Endothelial cell of umbilical vein (primary cell): ENCODE measurements around the gene CLNK. TPM values are rescaled to one million over a fixed set of nuclear protein-coding genes. Genes with fewer than 3 reads are reported as not detected.

Experiments used
- BruUV-seq: library from RNA; stranded (reverse); fragments of 400-500 nt; replicated peaks from 2 replicates; lab custom pipeline; 2021; lab: Mats Ljungman, UMichigan
- CTCF ChIA-PET: fragments of 300-600, 350-600 bp; sonication (Branson Sonifier 250); formaldehyde crosslinking; loops from one replicate; lab custom pipeline; 2021; ENCODE audit warnings: antibody characterized with exemption, inconsistent platforms; lab: Charles Lee
- POLR2A ChIA-PET: fragments of 300-600, 350-600 bp; sonication (Branson Sonifier 250); formaldehyde crosslinking; loops from one replicate; lab custom pipeline; 2021; ENCODE audit warnings: antibody characterized with exemption, inconsistent platforms; lab: Charles Lee
- DNase-seq: peaks from one replicate; pipeline ENCODE4 v3.0.0-alpha.2; 2011; ENCODE audit warnings: low read depth, low spot score
- FAIRE-seq: peaks from 2 replicates; lab custom pipeline; 2011; peaks lifted over from hg19 to GRCh38; lab: Jason Lieb, UNC
- H2AFZ ChIP-seq: 2 replicates; pipeline ENCODE4 v1.6.0; 2012; ENCODE audit warnings: low read depth, low read length, control low read depth, inconsistent platforms
- H3K27ac ChIP-seq: 2 replicates; pipeline ENCODE4 v1.5.1; 2011; ENCODE audit warnings: low read depth, mild to moderate bottlenecking, control low read depth, low read length, moderate library complexity; ENCODE audit not compliant: insufficient read depth
- H3K27me3 ChIP-seq, 2 experiments: 2 replicates each; pipeline versions ENCODE4 v1.6.0 to v1.6.1; 2011; ENCODE audit warnings: low read length in 2 of 2, mixed read lengths in 1 of 2; ENCODE audit not compliant: control insufficient read depth in 2 of 2, insufficient read depth in 2 of 2
- H3K36me3 ChIP-seq, 2 experiments: 2 replicates in 1 of 2; 3 replicates in 1 of 2; pipeline ENCODE4 v1.5.1; 2011; ENCODE audit warnings: low read length in 2 of 2, mild to moderate bottlenecking in 1 of 2, moderate library complexity in 1 of 2; ENCODE audit not compliant: control insufficient read depth in 2 of 2, insufficient read depth in 2 of 2; ENCODE audit errors: extremely low read depth in 1 of 2
- H3K4me1 ChIP-seq: 3 replicates; pipeline ENCODE4 v1.5.1; 2011; ENCODE audit warnings: mild to moderate bottlenecking, low read length; ENCODE audit not compliant: control insufficient read depth, insufficient read depth; ENCODE audit errors: extremely low read depth
- H3K4me2 ChIP-seq: 2 replicates; pipeline ENCODE4 v1.6.1; 2011; ENCODE audit warnings: low read length, control low read depth, mixed read lengths; ENCODE audit not compliant: insufficient read depth
- H3K4me3 ChIP-seq, 3 experiments: fragments of 200-600 bp in 1 of 3; sonication (generic), shearing (Covaris generic) in 1 of 3; replicated peaks in 1 of 3; 2 replicates each; pipeline ENCODE4 v1.5.1; 2011 to 2016; ENCODE audit warnings: control low read depth in 3 of 3, low read length in 3 of 3, mild to moderate bottlenecking in 2 of 3, inconsistent platforms in 1 of 3, low read depth in 1 of 3, moderate library complexity in 1 of 3; ENCODE audit not compliant: insufficient read depth in 1 of 3
- H3K79me2 ChIP-seq: 2 replicates; pipeline ENCODE4 v1.6.0; 2012; ENCODE audit warnings: low read length, inconsistent platforms; ENCODE audit not compliant: control insufficient read depth, insufficient read depth
- H3K9ac ChIP-seq: replicated peaks from 2 replicates; pipeline ENCODE3; 2011; ENCODE audit warnings: low read length, control low read depth; ENCODE audit not compliant: insufficient read depth; ENCODE audit errors: extremely low read depth
- H3K9me1 ChIP-seq: replicated peaks from 3 replicates; pipeline ENCODE4 v1.6.0; 2011; ENCODE audit warnings: mild to moderate bottlenecking, low read length; ENCODE audit not compliant: control insufficient read depth, insufficient read depth; ENCODE audit errors: extremely low read depth
- H3K9me3 ChIP-seq: replicated peaks from 2 replicates; pipeline ENCODE4 v1.5.1; 2012; ENCODE audit warnings: low read length, inconsistent platforms; ENCODE audit not compliant: control insufficient read depth, insufficient read depth
- H4K20me1 ChIP-seq: replicated peaks from 2 replicates; pipeline ENCODE3; 2011; ENCODE audit warnings: mild to moderate bottlenecking, low read length; ENCODE audit not compliant: control insufficient read depth, insufficient read depth; ENCODE audit errors: extremely low read depth
- CTCF ChIP-seq, 2 donors: IDR thresholded peaks; 1 replicate in 1 of 2; 2 replicates in 1 of 2; pipeline ENCODE4 v1.5.1; 2011; ENCODE audit warnings: low read length in 2 of 2, mild to moderate bottlenecking in 2 of 2, moderate library complexity in 2 of 2, control low read depth in 1 of 2, inconsistent platforms in 1 of 2, low read depth in 1 of 2; ENCODE audit not compliant: insufficient read depth in 1 of 2; ENCODE audit errors: extremely low read depth in 1 of 2
- EZH2 ChIP-seq: IDR thresholded peaks from 2 replicates; pipeline ENCODE4 v1.6.1; 2012; ENCODE audit warnings: borderline replicate concordance, low read depth, mild to moderate bottlenecking, moderate library complexity, low read length, inconsistent platforms; ENCODE audit not compliant: severe bottlenecking
- FOS ChIP-seq: IDR thresholded peaks from 2 replicates; pipeline ENCODE4 v1.6.1; 2011; ENCODE audit warnings: mild to moderate bottlenecking, low read length, moderate library complexity, borderline replicate concordance; ENCODE audit not compliant: insufficient read depth
- GATA2 ChIP-seq: IDR thresholded peaks from 2 replicates; pipeline ENCODE4 v1.7.0; 2011; ENCODE audit warnings: low read depth, mild to moderate bottlenecking, moderate library complexity, mixed read lengths, low read length; ENCODE audit not compliant: insufficient read length, insufficient read depth
- JUN ChIP-seq: IDR thresholded peaks from 2 replicates; pipeline ENCODE4 v1.6.1; 2011; ENCODE audit warnings: borderline replicate concordance, low read depth; ENCODE audit not compliant: insufficient read length, insufficient read depth
- MAX ChIP-seq: IDR thresholded peaks from 2 replicates; pipeline ENCODE4 v1.6.1; 2011; ENCODE audit not compliant: insufficient read depth, insufficient read length
- MYC ChIP-seq: IDR thresholded peaks from one replicate; pipeline ENCODE4 v1.6.1; 2011; ENCODE audit warnings: mild to moderate bottlenecking, low read depth, low read length
- POLR2A ChIP-seq: IDR thresholded peaks from 2 replicates; pipeline ENCODE4 v1.6.1; 2012; ENCODE audit warnings: low read depth, mild to moderate bottlenecking, control low read depth, low read length
- POLR2AphosphoS5 ChIP-seq: IDR thresholded peaks from 2 replicates; pipeline ENCODE4 v1.6.1; 2012; ENCODE audit warnings: low read depth, mild to moderate bottlenecking, control low read depth, low read length, moderate library complexity; ENCODE audit not compliant: insufficient read depth
- dilution Hi-C: fragments of 300-500 bp; cut with MboI; formaldehyde crosslinking; loops from one replicate; pipeline ENCODE4 v1.15.0; 2019; ENCODE audit warnings: low sequenced_read_pairs; ENCODE audit not compliant: extremely low pct_ligation_motif_present
- intact Hi-C: fragments of 100-400 bp; cut with micrococcal nuclease; formaldehyde crosslinking; loops from one replicate; pipeline ENCODE4 v1.10.0; 2022
- polyA plus RNA-seq, 4 experiments: library from polyadenylated mRNA; depleted of rRNA in 3 of 4; stranded (reverse) in 3 of 4; unstranded in 1 of 4; fragments of >200 nt; gene quantifications; 2 replicates each; pipeline versions ENCODE4 v1.2.1 to v1.2.3, GENCODE V29; 2011 to 2012; ENCODE audit warnings: missing spikeins in 1 of 4
- total RNA-seq: library from RNA; stranded (reverse); gene quantifications from 2 replicates; pipeline ENCODE4 v1.2.3, GENCODE V29; 2021

Gene CLNK
- total and polyA plus RNA-seq, 2 donors (not counting 3 experiments of a cell fraction or from before 2014, with no cell fraction given) = not detected

GRCh38 chr4:10731690-10732089, 47.1 kb upstream of the CLNK start:
- Histone ChIP-seq H3K9me3 (no peaks in the 10 kb centered on the region), H3K4me1 (no peaks in the 10 kb centered on the region), H3K27ac (no peak overlapping the region), H3K79me2 (no peaks in the 10 kb centered on the region), H3K36me3 (no peaks in the 10 kb centered on the region), H3K9ac (no peak overlapping the region), H2AFZ (no peak overlapping the region), H4K20me1 (no peaks in the 10 kb centered on the region), H3K4me2 (no peak overlapping the region), H3K27me3 (no peaks in the 10 kb centered on the region), H3K9me1 (no peaks in the 10 kb centered on the region), H3K4me3 (no peak overlapping the region)
- no TSS peak for BruUV-seq
- intact Hi-C loops (no loop called here), dilution Hi-C loops (no loop called here)
- no peak for FAIRE-seq
- no peak for TF ChIP-seq GATA2
- DNase-seq = no peak
- CTCF ChIA-PET = no interaction called here
- POLR2A ChIA-PET = no interaction called here

- Histone ChIP-seq H3K9me1 (no peaks in the 10 kb centered on the region), H3K4me1 (no peaks in the 10 kb centered on the region), H4K20me1 (no peaks in the 10 kb centered on the region), H3K27me3 (no peaks in the 10 kb centered on the region), H3K36me3 (no peaks in the 10 kb centered on the region), H3K4me2 (no peak overlapping the region), H3K4me3 (no peak overlapping the region), H2AFZ (no peak overlapping the region), H3K79me2 (no peaks in the 10 kb centered on the region), H3K27ac (no peak overlapping the region), H3K9ac (no peak overlapping the region), H3K9me3 (no peaks in the 10 kb centered on the region)
- TF ChIP-seq FOS = no peak
- no peak for TF ChIP-seq POLR2A
- no peak for TF ChIP-seq JUN
- no peak for TF ChIP-seq MAX
- no peak for TF ChIP-seq CTCF (IDR thresholded peaks at IDR 0.05; ENCODE audit: extremely low read depth in 1 of 2, insufficient read depth in 1 of 2, low read depth in 1 of 2, low read length in 2 of 2)
- TF ChIP-seq MYC = no peak
- no peak for TF ChIP-seq POLR2AphosphoS5
- TF ChIP-seq EZH2 = no peak
- no peak for TF ChIP-seq GATA2
- FAIRE-seq = no peak
- ChIA-PET POLR2A (no interaction called here), CTCF (no interaction called here)
- intact Hi-C loops (no loop called here), dilution Hi-C loops (no loop called here)
- no peak for DNase-seq
- BruUV-seq = no TSS peak
These were observed 46.6 kb upstream of the CLNK start for GRCh38 chr4:10731162-10731561.
